Posterior cingulate gyrus (tissue), 11 donors: ENCODE results near the gene DDI2.
A peak's percentile ranks its signal among the peaks of the same experiment; 100 is the strongest.

Source experiments
- DNase-seq, 10 donors: peaks; one replicate each; pipeline versions ENCODE4 v3.0.0 to v3.0.0-alpha.2; 2020 to 2021; ENCODE audit warnings: mixed read lengths in 3 of 10
- intact Hi-C: fragments of 100-400 bp; cut with DNase I; formaldehyde crosslinking; loops from one replicate; pipeline ENCODE4 v1.15.1; 2023

DDI2 gene

GRCh38 chr1:15617173-15618076 is at the start of gene DDI2:
DDI2 (plus strand) TSS chr1:15617458; CDS start chr1:15617671, 213 bp downstream.
- peak; percentile 83 to 99 (median 93) for DNase-seq
- intact Hi-C loops, result loop anchor here (1.0 to 10.0 kb wide), 3 partner anchors 14 to 91 kb away; partner anchors contain the start of genes DNAJC16 and PLEKHM2

GRCh38 chr1:15568387-15569073 is 48.7 kb upstream of the DDI2 start:
- intact Hi-C loops, result no loop called here
- DNase-seq, result peak in 1 of 10 donors; percentile 38

GRCh38 chr1:15570861-15571260 is 46.4 kb upstream of the DDI2 start:
- intact Hi-C loops, result no loop called here
- DNase-seq, result no peak

GRCh38 chr1:15571266-15571665 is 46.0 kb upstream of the DDI2 start:
- DNase-seq, result no peak
- intact Hi-C loops, result no loop called here

- intact Hi-C loops, result no loop called here
- peak in 2 of 10 donors; percentile 43 to 53 for DNase-seq
Measured at GRCh38 chr1:15573477-15573876, 43.8 kb upstream of the DDI2 start.

- DNase-seq, result peak in 4 of 10 donors; percentile 33 to 86 (median 52)
- intact Hi-C loops, result no loop called here
Measured at GRCh38 chr1:15574741-15575140, 42.5 kb upstream of the DDI2 start.

GRCh38 chr1:15575549-15576150 is 41.6 kb upstream of the DDI2 start:
- DNase-seq, result peak in 2 of 10 donors; percentile 11 to 52

GRCh38 chr1:15577691-15578090 is 39.6 kb upstream of the DDI2 start:
- intact Hi-C loops, result no loop called here
- peak in 2 of 10 donors; percentile 31 to 62 for DNase-seq

More at GRCh38 chr1:15575549-15576150, 41.6 kb upstream of the DDI2 start:
- intact Hi-C loops, result no loop called here

GRCh38 chr1:15578921-15579682 is 38.2 kb upstream of the DDI2 start:
- intact Hi-C loops, result no loop called here

GRCh38 chr1:15579683-15580047 is 37.6 kb upstream of the DDI2 start:
- no peak for DNase-seq
- intact Hi-C loops, result no loop called here

More at GRCh38 chr1:15578921-15579682, 38.2 kb upstream of the DDI2 start:
- peak in 6 of 10 donors; percentile 17 to 85 (median 66) for DNase-seq

GRCh38 chr1:15583016-15583706 is 34.1 kb upstream of the DDI2 start:
- peak in 2 of 10 donors; percentile 67 to 75 for DNase-seq
- intact Hi-C loops, result no loop called here

- intact Hi-C loops, result no loop called here
- peak in 2 of 10 donors; percentile 72 to 83 for DNase-seq
Measured at GRCh38 chr1:15584489-15585363, 32.5 kb upstream of the DDI2 start, which contains the start of gene AGMAT. AGMAT (minus strand) TSS chr1:15585051; CDS start chr1:15584967, 84 bp downstream.

GRCh38 chr1:15592285-15592684 is 25.0 kb upstream of the DDI2 start:
- intact Hi-C loops, result no loop called here
- DNase-seq, result no peak

GRCh38 chr1:15595809-15596617 is 21.2 kb upstream of the DDI2 start:
- intact Hi-C loops, result no loop called here
- no peak for DNase-seq

- intact Hi-C loops, result no loop called here
- no peak for DNase-seq
Measured at GRCh38 chr1:15598436-15598835, 18.8 kb upstream of the DDI2 start.

- peak; percentile 95 to 100 (median 97) for DNase-seq
- intact Hi-C loops, result loop anchor here (1.0 to 5.0 kb wide), 2 partner anchors 14 to 76 kb away; partner anchors contain the start of genes DDI2 and DNAJC16
Measured at GRCh38 chr1:15603050-15603965, 13.9 kb upstream of the DDI2 start.
